SK-N-SH (cell line): Measurements from ENCODE around the gene FAM221A. TPM values are rescaled to one million over a fixed set of nuclear protein-coding genes. Genes with fewer than 3 reads are reported as not detected.

Source experiments
- CTCF ChIA-PET: fragments of 300-600, 350-600 bp; formaldehyde crosslinking; extraction: SDS; loops from one replicate; lab custom pipeline; 2021; lab: Yijun Ruan, JAX
- POLR2A ChIA-PET: fragments of 350-600 bp; sonication (Branson Sonifier 250); formaldehyde crosslinking; extraction: SDS; loops from one replicate; lab custom pipeline; 2020; ENCODE audit warnings: antibody characterized with exemption, inconsistent platforms; lab: Yijun Ruan, JAX
- DNase-seq: peaks from one replicate; pipeline ENCODE4 v3.0.0; 2012
- H2AFZ ChIP-seq: fragments of 200-600 bp; sonication (generic); 2 replicates; pipeline ENCODE4 v1.8.1; 2016; ENCODE audit warnings: antibody characterized with exemption, mild to moderate bottlenecking, low read depth
- H3F3A ChIP-seq: fragments of 200-600 bp; sonication (generic); replicated peaks from 2 replicates; pipeline ENCODE3; 2016; ENCODE audit warnings: antibody characterized with exemption, mild to moderate bottlenecking; ENCODE audit not compliant: insufficient read depth
- H3K27ac ChIP-seq, 2 experiments: fragments of 200-500 bp in 1 of 2; fragments of 200-600 bp in 1 of 2; sonication (Bioruptor generic) in 1 of 2; sonication (generic), shearing (Covaris generic) in 1 of 2; 2 replicates each; pipeline versions ENCODE4 v1.5.1 to v1.6.1; 2014 to 2016; ENCODE audit warnings: low read depth in 2 of 2, inconsistent platforms in 1 of 2, low read length in 1 of 2, mild to moderate bottlenecking in 1 of 2, mixed read lengths in 1 of 2
- H3K27me3 ChIP-seq: fragments of 200-600 bp; sonication (generic), shearing (Covaris generic); 2 replicates; pipeline ENCODE4 v1.6.1; 2016; ENCODE audit warnings: mixed run types; ENCODE audit not compliant: insufficient read depth
- H3K36me3 ChIP-seq, 2 experiments: fragments of 200-500 bp in 1 of 2; fragments of 200-600 bp in 1 of 2; sonication (Bioruptor generic) in 1 of 2; sonication (generic) in 1 of 2; replicated peaks in 1 of 2; 2 replicates each; pipeline versions ENCODE3 to v1.5.1; 2014 to 2016; ENCODE audit warnings: low read length in 1 of 2, mild to moderate bottlenecking in 1 of 2; ENCODE audit not compliant: insufficient read depth in 2 of 2, control insufficient read depth in 1 of 2
- H3K4me1 ChIP-seq, 2 experiments: fragments of 200-500 bp in 1 of 2; fragments of 200-600 bp in 1 of 2; sonication (Bioruptor generic) in 1 of 2; sonication (generic), shearing (Covaris generic) in 1 of 2; 2 replicates each; pipeline versions ENCODE4 v1.5.1 to v1.6.1; 2014 to 2016; ENCODE audit warnings: low read depth in 1 of 2, low read length in 1 of 2, mixed run types in 1 of 2; ENCODE audit not compliant: insufficient read depth in 2 of 2, control insufficient read depth in 1 of 2
- H3K4me2 ChIP-seq: fragments of 200-600 bp; sonication (generic), shearing (Covaris generic); 2 replicates; pipeline ENCODE4 v1.6.1; 2017; ENCODE audit warnings: mixed run types
- H3K4me3 ChIP-seq, 2 experiments: fragments of 200-500 bp in 1 of 2; fragments of 200-600 bp in 1 of 2; sonication (Bioruptor generic) in 1 of 2; sonication (generic), shearing (Covaris generic) in 1 of 2; 2 replicates each; pipeline versions ENCODE4 v1.5.1 to v1.8.1; 2014 to 2016; ENCODE audit warnings: low read depth in 2 of 2, inconsistent platforms in 1 of 2, low read length in 1 of 2, mild to moderate bottlenecking in 1 of 2, mixed read lengths in 1 of 2, moderate library complexity in 1 of 2
- H3K79me2 ChIP-seq: fragments of 200-600 bp; sonication (generic); 2 replicates; pipeline ENCODE4 v1.8.1; 2017; ENCODE audit warnings: mild to moderate bottlenecking; ENCODE audit not compliant: insufficient read depth
- H3K9ac ChIP-seq: fragments of 200-600 bp; sonication (generic); 2 replicates; pipeline ENCODE4 v1.6.1; 2017; ENCODE audit warnings: mixed run types
- H3K9me2 ChIP-seq: fragments of 200-600 bp; sonication (generic); 2 replicates; pipeline ENCODE4 v1.6.1; 2017; ENCODE audit warnings: mixed run types
- H3K9me3 ChIP-seq: fragments of 200-600 bp; sonication (generic); 2 replicates; pipeline ENCODE4 v1.6.1; 2017; ENCODE audit warnings: mixed run types, mild to moderate bottlenecking, moderate library complexity
- H4K20me1 ChIP-seq: fragments of 200-600 bp; sonication (generic); 2 replicates; pipeline ENCODE4 v1.6.1; 2017; ENCODE audit warnings: mild to moderate bottlenecking, mixed run types; ENCODE audit not compliant: insufficient read depth
- FOXM1 ChIP-seq: IDR thresholded peaks from 2 replicates; pipeline ENCODE4 v1.4.0; 2012; ENCODE audit warnings: low read depth, mild to moderate bottlenecking
- GABPA ChIP-seq: IDR thresholded peaks from 2 replicates; pipeline ENCODE4 v1.4.0; 2012; ENCODE audit warnings: low read depth, mild to moderate bottlenecking
- GATA2 ChIP-seq: sonication (generic); formaldehyde crosslinking; IDR thresholded peaks from 2 replicates; pipeline ENCODE4 v1.5.0; 2020; ENCODE audit warnings: mild to moderate bottlenecking, missing genetic modification reagents
- JUND ChIP-seq: IDR thresholded peaks from 2 replicates; pipeline ENCODE4 v1.4.0; 2012
- MEF2A ChIP-seq: IDR thresholded peaks from 2 replicates; pipeline ENCODE4 v1.4.0; 2012; ENCODE audit warnings: low read depth, borderline replicate concordance
- POLR2AphosphoS5 ChIP-seq: IDR thresholded peaks from 2 replicates; pipeline ENCODE4 v1.6.1; 2012; ENCODE audit warnings: low read depth, low read length
- RXRA ChIP-seq: IDR thresholded peaks from 2 replicates; pipeline ENCODE4 v1.4.0; 2012; ENCODE audit warnings: low read depth, mild to moderate bottlenecking, borderline replicate concordance
- SIN3A ChIP-seq: IDR thresholded peaks from 2 replicates; pipeline ENCODE4 v1.6.1; 2012; ENCODE audit warnings: low read depth, mild to moderate bottlenecking, low read length, moderate library complexity, borderline replicate concordance
- SMC3 ChIP-seq: IDR thresholded peaks from 2 replicates; pipeline ENCODE4 v1.6.1; 2012; ENCODE audit warnings: low read depth, low read length, improper control_type of control experiment
- TAF1 ChIP-seq: IDR thresholded peaks from 2 replicates; pipeline ENCODE4 v1.6.1; 2012; ENCODE audit warnings: low read depth, mild to moderate bottlenecking, low read length, moderate library complexity, borderline replicate concordance
- TCF12 ChIP-seq: IDR thresholded peaks from 2 replicates; pipeline ENCODE4 v1.4.0; 2012
- YY1 ChIP-seq: IDR thresholded peaks from 2 replicates; pipeline ENCODE4 v1.4.0; 2012; ENCODE audit warnings: low read depth, mild to moderate bottlenecking
- WGBS: methylation state at CpG from one replicate; pipeline ENCODE4 v1.1.6; 2017; ENCODE audit warnings: low lambda C conversion rate; 5-methylcytosine and 5-hydroxymethylcytosine counted together
- polyA plus RNA-seq, 3 experiments: library from polyadenylated mRNA; depleted of rRNA; stranded (reverse); fragments of >200 nt; gene quantifications; 2 replicates each; pipeline ENCODE4 v1.2.3, GENCODE V29; 2012
- TF ChIP-seq, protein P1 (sequence below): fragments of 200-600 bp; sonication (generic); IDR thresholded peaks from 2 replicates; pipeline ENCODE4 v1.6.1; 2017; ENCODE audit warnings: antibody characterized with exemption, mild to moderate bottlenecking, moderate library complexity
- TF ChIP-seq, protein P2 (sequence below): fragments of 150-350 bp; IDR thresholded peaks from 2 replicates; pipeline ENCODE4 v1.6.1; 2016; ENCODE audit warnings: mild to moderate bottlenecking, low read depth, low read length
- TF ChIP-seq, protein P3 (sequence below): IDR thresholded peaks from 2 replicates; pipeline ENCODE4 v1.4.0; 2012; ENCODE audit warnings: low read depth
- TF ChIP-seq, protein P4 (sequence below): IDR thresholded peaks from 2 replicates; pipeline ENCODE4 v1.6.1; 2012; ENCODE audit warnings: mild to moderate bottlenecking, low read depth, low read length, moderate library complexity
- TF ChIP-seq, protein P5 (sequence below): IDR thresholded peaks from 2 replicates; pipeline ENCODE4; 2012

The FAM221A gene
- polyA plus RNA-seq, 1 of the 3 experiments (the other 2 are of a cell fraction): 9.7 TPM

DNA sequence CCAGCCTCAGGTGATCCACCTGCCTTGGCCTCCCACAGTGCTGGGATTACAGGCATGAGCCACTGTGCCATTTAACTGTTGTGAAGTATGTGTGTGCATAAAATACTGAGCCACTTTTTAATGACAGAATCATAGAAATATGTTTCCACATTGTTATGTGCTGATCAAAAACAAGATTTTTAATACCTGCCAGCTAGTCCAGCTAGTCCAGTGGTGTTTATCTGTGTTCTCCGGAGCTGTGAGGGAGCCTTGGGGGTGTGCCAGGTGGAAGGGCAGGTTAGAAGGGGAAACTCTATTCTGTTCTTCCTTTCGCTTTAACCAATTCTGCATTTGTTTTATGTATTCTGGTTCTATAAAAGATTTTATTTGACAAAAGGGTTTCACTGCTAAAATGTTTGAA, 7.0 kb downstream of the FAM221A start:
- Histone ChIP-seq H3F3A (no peaks in the 10 kb centered on the region), H3K9me3 (no peaks in the 10 kb centered on the region), H3K9me2 (no peaks in the 10 kb centered on the region), H3K4me2 (no peak overlapping the region), H3K36me3 (peaks cover 3 to 21% of the 10 kb centered on the region in 2 experiments), H2AFZ (no peak overlapping the region), H3K9ac (no peak overlapping the region), H3K4me1 (no peaks in the 10 kb centered on the region), H3K4me3 (no peak overlapping the region), H3K79me2 (no peaks in the 10 kb centered on the region), H4K20me1 (no peaks in the 10 kb centered on the region), H3K27me3 (no peaks in the 10 kb centered on the region), H3K27ac (no peak overlapping the region)
- CTCF ChIA-PET: interaction anchor here (1.2 to 2.4 kb wide), 3 partner anchors 25 to 486 kb away, joined by 3 to 6 read pairs (median 4); no protein-coding TSS in a partner anchor
- POLR2A ChIA-PET: no interaction called here
- 73% methylated on average over 2 of the region's 2 CpGs for WGBS
- no peak for TF ChIP-seq YY1
- no peak for TF ChIP-seq TAF1
- no peak for TF ChIP-seq POLR2AphosphoS5
- TF ChIP-seq TCF12: no peak
- no peak for TF ChIP-seq FOXM1
- no peak for TF ChIP-seq SMC3
- TF ChIP-seq, protein P1, sequence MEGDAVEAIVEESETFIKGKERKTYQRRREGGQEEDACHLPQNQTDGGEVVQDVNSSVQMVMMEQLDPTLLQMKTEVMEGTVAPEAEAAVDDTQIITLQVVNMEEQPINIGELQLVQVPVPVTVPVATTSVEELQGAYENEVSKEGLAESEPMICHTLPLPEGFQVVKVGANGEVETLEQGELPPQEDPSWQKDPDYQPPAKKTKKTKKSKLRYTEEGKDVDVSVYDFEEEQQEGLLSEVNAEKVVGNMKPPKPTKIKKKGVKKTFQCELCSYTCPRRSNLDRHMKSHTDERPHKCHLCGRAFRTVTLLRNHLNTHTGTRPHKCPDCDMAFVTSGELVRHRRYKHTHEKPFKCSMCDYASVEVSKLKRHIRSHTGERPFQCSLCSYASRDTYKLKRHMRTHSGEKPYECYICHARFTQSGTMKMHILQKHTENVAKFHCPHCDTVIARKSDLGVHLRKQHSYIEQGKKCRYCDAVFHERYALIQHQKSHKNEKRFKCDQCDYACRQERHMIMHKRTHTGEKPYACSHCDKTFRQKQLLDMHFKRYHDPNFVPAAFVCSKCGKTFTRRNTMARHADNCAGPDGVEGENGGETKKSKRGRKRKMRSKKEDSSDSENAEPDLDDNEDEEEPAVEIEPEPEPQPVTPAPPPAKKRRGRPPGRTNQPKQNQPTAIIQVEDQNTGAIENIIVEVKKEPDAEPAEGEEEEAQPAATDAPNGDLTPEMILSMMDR: no peak
- TF ChIP-seq, protein P2, sequence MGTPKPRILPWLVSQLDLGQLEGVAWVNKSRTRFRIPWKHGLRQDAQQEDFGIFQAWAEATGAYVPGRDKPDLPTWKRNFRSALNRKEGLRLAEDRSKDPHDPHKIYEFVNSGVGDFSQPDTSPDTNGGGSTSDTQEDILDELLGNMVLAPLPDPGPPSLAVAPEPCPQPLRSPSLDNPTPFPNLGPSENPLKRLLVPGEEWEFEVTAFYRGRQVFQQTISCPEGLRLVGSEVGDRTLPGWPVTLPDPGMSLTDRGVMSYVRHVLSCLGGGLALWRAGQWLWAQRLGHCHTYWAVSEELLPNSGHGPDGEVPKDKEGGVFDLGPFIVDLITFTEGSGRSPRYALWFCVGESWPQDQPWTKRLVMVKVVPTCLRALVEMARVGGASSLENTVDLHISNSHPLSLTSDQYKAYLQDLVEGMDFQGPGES: no peak
- TF ChIP-seq SIN3A: no peak
- no peak for TF ChIP-seq MEF2A
- TF ChIP-seq, protein P3, sequence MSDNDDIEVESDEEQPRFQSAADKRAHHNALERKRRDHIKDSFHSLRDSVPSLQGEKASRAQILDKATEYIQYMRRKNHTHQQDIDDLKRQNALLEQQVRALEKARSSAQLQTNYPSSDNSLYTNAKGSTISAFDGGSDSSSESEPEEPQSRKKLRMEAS: no peak
- TF ChIP-seq RXRA: no peak
- TF ChIP-seq JUND: no peak
- TF ChIP-seq GATA2 (CRISPR knock-in tag): no peak
- TF ChIP-seq, protein P4, sequence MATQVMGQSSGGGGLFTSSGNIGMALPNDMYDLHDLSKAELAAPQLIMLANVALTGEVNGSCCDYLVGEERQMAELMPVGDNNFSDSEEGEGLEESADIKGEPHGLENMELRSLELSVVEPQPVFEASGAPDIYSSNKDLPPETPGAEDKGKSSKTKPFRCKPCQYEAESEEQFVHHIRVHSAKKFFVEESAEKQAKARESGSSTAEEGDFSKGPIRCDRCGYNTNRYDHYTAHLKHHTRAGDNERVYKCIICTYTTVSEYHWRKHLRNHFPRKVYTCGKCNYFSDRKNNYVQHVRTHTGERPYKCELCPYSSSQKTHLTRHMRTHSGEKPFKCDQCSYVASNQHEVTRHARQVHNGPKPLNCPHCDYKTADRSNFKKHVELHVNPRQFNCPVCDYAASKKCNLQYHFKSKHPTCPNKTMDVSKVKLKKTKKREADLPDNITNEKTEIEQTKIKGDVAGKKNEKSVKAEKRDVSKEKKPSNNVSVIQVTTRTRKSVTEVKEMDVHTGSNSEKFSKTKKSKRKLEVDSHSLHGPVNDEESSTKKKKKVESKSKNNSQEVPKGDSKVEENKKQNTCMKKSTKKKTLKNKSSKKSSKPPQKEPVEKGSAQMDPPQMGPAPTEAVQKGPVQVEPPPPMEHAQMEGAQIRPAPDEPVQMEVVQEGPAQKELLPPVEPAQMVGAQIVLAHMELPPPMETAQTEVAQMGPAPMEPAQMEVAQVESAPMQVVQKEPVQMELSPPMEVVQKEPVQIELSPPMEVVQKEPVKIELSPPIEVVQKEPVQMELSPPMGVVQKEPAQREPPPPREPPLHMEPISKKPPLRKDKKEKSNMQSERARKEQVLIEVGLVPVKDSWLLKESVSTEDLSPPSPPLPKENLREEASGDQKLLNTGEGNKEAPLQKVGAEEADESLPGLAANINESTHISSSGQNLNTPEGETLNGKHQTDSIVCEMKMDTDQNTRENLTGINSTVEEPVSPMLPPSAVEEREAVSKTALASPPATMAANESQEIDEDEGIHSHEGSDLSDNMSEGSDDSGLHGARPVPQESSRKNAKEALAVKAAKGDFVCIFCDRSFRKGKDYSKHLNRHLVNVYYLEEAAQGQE: no peak
- no peak for TF ChIP-seq GABPA
- TF ChIP-seq, protein P5, sequence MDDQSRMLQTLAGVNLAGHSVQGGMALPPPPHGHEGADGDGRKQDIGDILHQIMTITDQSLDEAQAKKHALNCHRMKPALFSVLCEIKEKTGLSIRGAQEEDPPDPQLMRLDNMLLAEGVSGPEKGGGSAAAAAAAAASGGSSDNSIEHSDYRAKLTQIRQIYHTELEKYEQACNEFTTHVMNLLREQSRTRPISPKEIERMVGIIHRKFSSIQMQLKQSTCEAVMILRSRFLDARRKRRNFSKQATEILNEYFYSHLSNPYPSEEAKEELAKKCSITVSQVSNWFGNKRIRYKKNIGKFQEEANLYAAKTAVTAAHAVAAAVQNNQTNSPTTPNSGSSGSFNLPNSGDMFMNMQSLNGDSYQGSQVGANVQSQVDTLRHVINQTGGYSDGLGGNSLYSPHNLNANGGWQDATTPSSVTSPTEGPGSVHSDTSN: no peak
- DNase-seq: no peak
